Measurements from ENCODE around the gene PIK3R5. TPM values are rescaled to one million over a fixed set of nuclear protein-coding genes. Genes with fewer than 3 reads are reported as not detected.
A peak's percentile ranks its signal among the peaks of the same experiment; 100 is the strongest.
"Not testable (repeated sequence)": the region's sequence is repeated elsewhere in the genome, so short reads cannot be mapped to it uniquely, and the experiment has no call there.

Gene PIK3R5
- polyA plus RNA-seq, 2 of the 4 experiments (the other 2 are of a cell fraction): 0.01 TPM; not detected in 1

DNA sequence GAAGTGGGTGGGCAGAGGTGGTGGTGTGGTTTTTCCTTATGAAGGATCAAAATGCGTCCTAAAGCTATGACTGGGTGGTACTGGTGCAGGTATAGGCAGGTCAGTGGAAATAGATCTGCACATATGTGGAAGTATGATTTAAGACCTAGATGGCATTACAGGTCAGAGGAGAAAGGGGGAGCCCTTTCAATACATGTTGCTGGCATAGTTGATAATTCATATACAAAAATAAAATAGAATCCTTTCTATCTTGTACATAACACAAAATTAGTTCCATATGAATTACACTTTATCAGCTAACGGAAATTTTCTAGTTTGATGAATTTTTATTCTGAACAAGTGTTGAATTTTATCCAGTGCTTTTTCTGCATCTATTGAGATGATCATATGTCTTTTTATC is 20.8 kb upstream of the PIK3R5 start:
- TF ChIP-seq EHF (CRISPR knock-in tag; IDR thresholded peaks at IDR 0.05): no peak
- TF ChIP-seq, protein P1, sequence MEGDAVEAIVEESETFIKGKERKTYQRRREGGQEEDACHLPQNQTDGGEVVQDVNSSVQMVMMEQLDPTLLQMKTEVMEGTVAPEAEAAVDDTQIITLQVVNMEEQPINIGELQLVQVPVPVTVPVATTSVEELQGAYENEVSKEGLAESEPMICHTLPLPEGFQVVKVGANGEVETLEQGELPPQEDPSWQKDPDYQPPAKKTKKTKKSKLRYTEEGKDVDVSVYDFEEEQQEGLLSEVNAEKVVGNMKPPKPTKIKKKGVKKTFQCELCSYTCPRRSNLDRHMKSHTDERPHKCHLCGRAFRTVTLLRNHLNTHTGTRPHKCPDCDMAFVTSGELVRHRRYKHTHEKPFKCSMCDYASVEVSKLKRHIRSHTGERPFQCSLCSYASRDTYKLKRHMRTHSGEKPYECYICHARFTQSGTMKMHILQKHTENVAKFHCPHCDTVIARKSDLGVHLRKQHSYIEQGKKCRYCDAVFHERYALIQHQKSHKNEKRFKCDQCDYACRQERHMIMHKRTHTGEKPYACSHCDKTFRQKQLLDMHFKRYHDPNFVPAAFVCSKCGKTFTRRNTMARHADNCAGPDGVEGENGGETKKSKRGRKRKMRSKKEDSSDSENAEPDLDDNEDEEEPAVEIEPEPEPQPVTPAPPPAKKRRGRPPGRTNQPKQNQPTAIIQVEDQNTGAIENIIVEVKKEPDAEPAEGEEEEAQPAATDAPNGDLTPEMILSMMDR (IDR thresholded peaks at IDR 0.05): peak; percentile 21; the same call in 1 of the 3 replicates
- TF ChIP-seq TP53 (CRISPR knock-in tag; IDR thresholded peaks at IDR 0.05): no peak
- TF ChIP-seq RCOR1 (IDR thresholded peaks at IDR 0.05; ENCODE audit: low read depth, low read length): no peak
- H3K4me3 ChIP-seq: no peak overlapping the region
- ATAC-seq (peak in 1 of 2 experiments; percentile 71; a peak in 2 of 6 replicates), FAIRE-seq (peak; percentile 28), DNase-seq (ENCODE audit: low read depth in 1 of 2, low spot score in 1 of 2) (no peak)
- no peak overlapping the region for H3K27ac ChIP-seq
- CTCF ChIA-PET: interaction anchor here (0.7 to 3.3 kb wide), 7 partner anchors 9 to 536 kb away, joined by 3 to 16 read pairs (median 4); no protein-coding TSS in a partner anchor
- no peaks in the 10 kb centered on the region for H3K4me1 ChIP-seq
- 22% methylated on average over 2 of the region's 2 CpGs for WGBS (ENCODE audit: missing lambda C conversion rate)
- H3K9me3 ChIP-seq: peaks cover 7% of the 10 kb centered on the region; the same call in 1 of the 3 replicates
- POLR2A ChIA-PET: no interaction called here
- no peak overlapping the region for H3K4me2 ChIP-seq

DNA sequence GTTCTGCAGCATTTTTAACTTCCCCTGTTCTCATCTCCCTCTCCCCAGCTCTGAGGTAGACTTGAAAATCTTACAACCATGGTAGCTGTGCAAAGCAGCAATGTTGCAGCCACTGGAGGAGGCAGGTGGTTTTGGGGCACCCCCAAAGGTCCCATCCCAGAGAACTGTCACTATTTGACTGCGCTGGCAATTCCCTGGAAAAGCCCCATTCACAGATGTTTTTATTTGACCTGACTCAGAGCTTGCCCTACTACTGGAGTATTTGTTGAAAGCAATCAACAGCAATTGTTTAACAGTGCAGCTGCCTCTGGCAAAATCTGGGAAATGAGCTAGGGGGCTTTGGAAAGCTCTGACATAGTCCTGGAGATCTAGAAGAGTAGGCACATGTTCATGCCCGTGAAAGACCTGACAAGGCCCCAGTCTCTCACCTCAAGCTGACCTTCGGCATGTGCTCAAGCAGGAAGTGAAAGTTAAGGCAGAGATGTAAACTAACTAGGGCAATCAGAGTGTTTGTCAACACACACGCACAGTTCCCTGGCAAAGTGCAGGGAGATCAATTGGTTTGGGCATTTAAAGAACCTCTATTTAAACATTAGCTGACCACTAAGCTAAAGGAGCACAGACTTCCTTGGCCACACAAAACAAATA is 19.7 kb upstream of the PIK3R5 start:
- CTCF ChIA-PET: interaction anchor here (0.7 to 3.3 kb wide), 8 partner anchors 9 to 514 kb away, joined by 3 to 16 read pairs (median 6); no protein-coding TSS in a partner anchor
- H3K27ac ChIP-seq: no peak overlapping the region
- no peak for ATAC-seq
- POLR2A ChIA-PET: no interaction called here
- no peaks in the 10 kb centered on the region for H3K4me1 ChIP-seq
- H3K4me3 ChIP-seq: no peak overlapping the region
- no peak for DNase-seq (ENCODE audit: low read depth in 1 of 2, low spot score in 1 of 2)
- FAIRE-seq: no peak
- TF ChIP-seq EHF (CRISPR knock-in tag; IDR thresholded peaks at IDR 0.05) (no peak), ESRRA (IDR thresholded peaks at IDR 0.05; ENCODE audit: borderline replicate concordance, low read length) (no peak), RARB (CRISPR knock-in tag; IDR thresholded peaks at IDR 0.05) (no peak)
- no peak overlapping the region for H3K4me2 ChIP-seq
- peaks cover 7% of the 10 kb centered on the region; the same call in 1 of the 3 replicates for H3K9me3 ChIP-seq
- WGBS (ENCODE audit: missing lambda C conversion rate): 21% methylated on average over 4 of the region's 4 CpGs

DNA sequence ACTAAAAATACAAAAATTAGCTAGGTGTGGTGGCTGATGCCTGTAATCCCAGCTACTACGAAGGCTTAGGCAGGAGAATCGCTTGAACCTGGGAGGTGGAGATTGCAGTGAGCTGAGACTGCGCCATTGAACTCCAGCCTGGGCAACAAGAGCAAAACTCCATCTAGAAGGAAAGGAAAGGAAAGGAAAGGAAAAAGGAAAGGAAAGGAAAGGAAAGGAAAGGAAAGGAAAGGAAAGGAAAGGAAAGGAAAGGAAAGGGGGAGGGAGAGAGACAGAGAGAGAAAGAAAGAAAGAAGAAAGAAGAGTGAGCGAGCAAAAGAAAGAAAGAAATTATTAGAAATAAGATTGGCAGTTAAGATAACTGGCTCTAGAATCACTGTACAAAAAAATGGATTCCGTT is 18.7 kb upstream of the PIK3R5 start:
- POLR2A ChIA-PET; H3K4me2 ChIP-seq; FAIRE-seq; DNase-seq (ENCODE audit: low read depth in 1 of 2, low spot score in 1 of 2); H3K4me3 ChIP-seq; H3K4me1 ChIP-seq; H3K9me3 ChIP-seq; ATAC-seq; H3K27ac ChIP-seq: not testable (repeated sequence)
- CTCF ChIA-PET: interaction anchor here (1.1 to 1.9 kb wide), 4 partner anchors 8 to 502 kb away, joined by 3 to 7 read pairs (median 6); no protein-coding TSS in a partner anchor
- WGBS (ENCODE audit: missing lambda C conversion rate): 29% methylated on average over 5 of the region's 5 CpGs

DNA sequence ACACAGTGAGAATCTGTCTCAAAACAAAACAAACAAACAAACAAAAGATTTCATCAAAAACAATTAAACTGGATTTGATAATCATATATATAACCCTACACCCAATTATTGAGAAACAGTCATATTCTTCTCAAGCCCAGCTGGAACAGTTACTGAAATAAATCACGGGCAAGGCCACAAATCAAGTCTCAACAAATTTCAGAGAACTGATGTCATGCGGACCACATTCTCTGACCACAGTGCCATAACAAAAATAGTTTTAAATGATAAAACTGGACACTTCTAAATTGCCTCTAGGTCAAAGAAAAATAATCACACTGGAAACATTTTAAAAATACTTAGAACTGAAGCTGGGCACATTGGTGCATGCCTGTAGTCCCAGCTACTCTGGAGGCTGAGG is 15.9 kb upstream of the PIK3R5 start:
- Histone ChIP-seq H3K9me3 (peaks cover 18% of the 10 kb centered on the region; the same call in 1 of the 3 replicates), H3K4me1 (no peaks in the 10 kb centered on the region), H3K4me2 (no peak overlapping the region), H3K4me3 (no peak overlapping the region), H3K27ac (no peak overlapping the region)
- ChIA-PET CTCF (interaction anchor here (1.5 to 1.7 kb wide), 2 partner anchors 17 to 93 kb away, joined by 3 to 5 read pairs; no protein-coding TSS in a partner anchor), POLR2A (no interaction called here)
- WGBS (ENCODE audit: missing lambda C conversion rate): 84% methylated on average over 2 of the region's 2 CpGs
- no peak for DNase-seq (ENCODE audit: low read depth in 1 of 2, low spot score in 1 of 2)
- FAIRE-seq: no peak
- TF ChIP-seq ZNF302 (CRISPR knock-in tag; IDR thresholded peaks at IDR 0.05) (no peak), CHD4 (IDR thresholded peaks at IDR 0.05; ENCODE audit: borderline replicate concordance) (no peak), POLR2AphosphoS2 (conservative IDR thresholded peaks at IDR 0.05; ENCODE audit: low read length) (no peak), BHLHE40 (IDR thresholded peaks at IDR 0.05; ENCODE audit: low read depth, low read length) (no peak), FOSB (CRISPR knock-in tag; IDR thresholded peaks at IDR 0.05) (no peak)
- TF ChIP-seq, protein P2, sequence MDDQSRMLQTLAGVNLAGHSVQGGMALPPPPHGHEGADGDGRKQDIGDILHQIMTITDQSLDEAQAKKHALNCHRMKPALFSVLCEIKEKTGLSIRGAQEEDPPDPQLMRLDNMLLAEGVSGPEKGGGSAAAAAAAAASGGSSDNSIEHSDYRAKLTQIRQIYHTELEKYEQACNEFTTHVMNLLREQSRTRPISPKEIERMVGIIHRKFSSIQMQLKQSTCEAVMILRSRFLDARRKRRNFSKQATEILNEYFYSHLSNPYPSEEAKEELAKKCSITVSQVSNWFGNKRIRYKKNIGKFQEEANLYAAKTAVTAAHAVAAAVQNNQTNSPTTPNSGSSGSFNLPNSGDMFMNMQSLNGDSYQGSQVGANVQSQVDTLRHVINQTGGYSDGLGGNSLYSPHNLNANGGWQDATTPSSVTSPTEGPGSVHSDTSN (IDR thresholded peaks at IDR 0.05): no peak
- no peak for ATAC-seq

DNA sequence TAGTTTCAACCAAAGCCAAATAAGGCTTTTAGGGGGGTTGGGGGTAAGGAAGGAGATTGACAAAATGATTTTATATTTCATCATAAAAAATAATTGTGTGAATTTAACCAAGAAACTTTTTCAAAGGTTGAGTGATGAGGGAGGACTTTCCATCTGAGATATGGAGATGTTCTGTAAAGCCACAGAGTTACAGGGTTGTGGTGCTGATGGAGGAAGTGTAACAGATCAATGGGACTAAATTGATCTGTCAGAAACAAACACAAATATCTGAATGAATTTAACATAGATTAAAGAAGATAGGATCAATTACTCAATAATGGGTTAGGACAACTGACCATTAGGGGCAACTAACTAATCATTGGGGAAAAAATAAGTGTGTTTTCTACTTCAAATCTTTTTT is 14.2 kb upstream of the PIK3R5 start:
- Histone ChIP-seq H3K4me3 (no peak overlapping the region), H3K4me1 (no peaks in the 10 kb centered on the region), H3K27ac (no peak overlapping the region), H3K9me3 (peaks cover 11% of the 10 kb centered on the region; the same call in 1 of the 3 replicates), H3K4me2 (no peak overlapping the region)
- ATAC-seq: no peak
- FAIRE-seq: no peak
- POLR2A ChIA-PET: no interaction called here
- CTCF ChIA-PET: no interaction called here
- DNase-seq (ENCODE audit: low read depth in 1 of 2, low spot score in 1 of 2): no peak
- TF ChIP-seq HDAC2 (IDR thresholded peaks at IDR 0.05): no peak
- TF ChIP-seq JUN (IDR thresholded peaks at IDR 0.05): no peak
- no peak for TF ChIP-seq FOSB (CRISPR knock-in tag; IDR thresholded peaks at IDR 0.05)
- no peak for TF ChIP-seq PHF8 (IDR thresholded peaks at IDR 0.05; ENCODE audit: borderline replicate concordance, low read depth)
- TF ChIP-seq CHD4 (IDR thresholded peaks at IDR 0.05; ENCODE audit: borderline replicate concordance): no peak
- TF ChIP-seq HOXB13 (CRISPR knock-in tag; IDR thresholded peaks at IDR 0.05; ENCODE audit: low read depth): no peak
- TF ChIP-seq RCOR1 (IDR thresholded peaks at IDR 0.05; ENCODE audit: low read depth, low read length): no peak
- TF ChIP-seq TP53 (CRISPR knock-in tag; IDR thresholded peaks at IDR 0.05): no peak
- no peak for TF ChIP-seq RFX5 (IDR thresholded peaks at IDR 0.05)
- TF ChIP-seq EP300 (IDR thresholded peaks at IDR 0.05): no peak
- no peak for TF ChIP-seq TFCP2L1 (CRISPR knock-in tag; IDR thresholded peaks at IDR 0.05)
- no peak for TF ChIP-seq SMC3 (IDR thresholded peaks at IDR 0.05)
- TF ChIP-seq NPAS2 (CRISPR knock-in tag; IDR thresholded peaks at IDR 0.05; ENCODE audit: borderline replicate concordance): no peak
- no peak for TF ChIP-seq CBX8 (IDR thresholded peaks at IDR 0.05)
- TF ChIP-seq, protein P1 (IDR thresholded peaks at IDR 0.05): no peak

Measured in A549 (cell line).